AG04450 (cell line): ENCODE data around the gene RNF121. TPM values are rescaled to one million over a fixed set of nuclear protein-coding genes. Genes with fewer than 3 reads are reported as not detected.

Source experiments
- CTCF ChIA-PET: fragments of 300-600, 350-600 bp; formaldehyde crosslinking; extraction: SDS; loops from one replicate; lab custom pipeline; 2022; ENCODE audit warnings: antibody characterized with exemption, inconsistent platforms; lab: Charles Lee
- POLR2A ChIA-PET: fragments of 350-600 bp; formaldehyde crosslinking; extraction: SDS; loops from one replicate; lab custom pipeline; 2021; ENCODE audit warnings: antibody characterized with exemption, inconsistent platforms; lab: Yijun Ruan, JAX
- DNase-seq: peaks from one replicate; pipeline ENCODE4 v3.0.0-alpha.2; 2011; ENCODE audit warnings: low read depth, low spot score
- H3K27ac ChIP-seq: one replicate; pipeline ENCODE4 v1.5.1; 2012; ENCODE audit warnings: low read depth, low read length, control low read depth
- H3K27me3 ChIP-seq: one replicate; pipeline ENCODE4 v1.6.0; 2012; ENCODE audit warnings: low read length; ENCODE audit not compliant: control insufficient read depth, insufficient read depth
- H3K4me3 ChIP-seq: 2 replicates; pipeline ENCODE4 v1.5.1; 2011; ENCODE audit warnings: mild to moderate bottlenecking, low read depth, low read length, control low read depth
- H3K9me3 ChIP-seq: 2 replicates; pipeline ENCODE4 v1.5.1; 2012; ENCODE audit warnings: low read length; ENCODE audit not compliant: control insufficient read depth, insufficient read depth
- polyA plus RNA-seq: library from polyadenylated mRNA; depleted of rRNA; stranded (reverse); fragments of >200 nt; gene quantifications from 2 replicates; pipeline ENCODE4 v1.2.3, GENCODE V29; 2011
- TF ChIP-seq, protein P1 (sequence below): IDR thresholded peaks from 2 replicates; pipeline ENCODE4 v1.5.1; 2011; ENCODE audit warnings: low read depth, low read length, control low read depth, inconsistent platforms

The RNF121 gene
- polyA plus RNA-seq, 1 experiment = 47.8 TPM

DNA sequence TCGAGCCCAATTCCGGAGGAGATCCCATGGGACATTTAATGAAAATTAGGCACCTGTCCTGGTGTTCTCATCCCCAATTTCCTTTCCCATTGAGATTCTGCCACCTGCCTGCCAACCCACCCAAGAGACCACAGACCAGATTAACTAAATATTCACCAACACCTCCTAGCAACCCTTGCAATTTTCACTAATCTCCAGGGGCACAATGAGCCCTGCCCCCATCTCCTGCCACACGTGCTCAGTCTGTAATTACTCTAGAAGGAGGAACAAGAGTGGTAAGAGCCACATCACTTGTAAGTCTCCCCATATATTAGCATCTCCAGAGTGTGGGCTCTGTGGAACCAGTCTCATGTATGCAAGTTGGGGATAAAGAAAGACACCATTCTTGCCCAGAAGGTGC is 107.8 kb downstream of the RNF121 start:
- DNase-seq = no peak
- POLR2A ChIA-PET = no interaction called here
- H3K27ac ChIP-seq = no peak overlapping the region
- TF ChIP-seq, protein P1, sequence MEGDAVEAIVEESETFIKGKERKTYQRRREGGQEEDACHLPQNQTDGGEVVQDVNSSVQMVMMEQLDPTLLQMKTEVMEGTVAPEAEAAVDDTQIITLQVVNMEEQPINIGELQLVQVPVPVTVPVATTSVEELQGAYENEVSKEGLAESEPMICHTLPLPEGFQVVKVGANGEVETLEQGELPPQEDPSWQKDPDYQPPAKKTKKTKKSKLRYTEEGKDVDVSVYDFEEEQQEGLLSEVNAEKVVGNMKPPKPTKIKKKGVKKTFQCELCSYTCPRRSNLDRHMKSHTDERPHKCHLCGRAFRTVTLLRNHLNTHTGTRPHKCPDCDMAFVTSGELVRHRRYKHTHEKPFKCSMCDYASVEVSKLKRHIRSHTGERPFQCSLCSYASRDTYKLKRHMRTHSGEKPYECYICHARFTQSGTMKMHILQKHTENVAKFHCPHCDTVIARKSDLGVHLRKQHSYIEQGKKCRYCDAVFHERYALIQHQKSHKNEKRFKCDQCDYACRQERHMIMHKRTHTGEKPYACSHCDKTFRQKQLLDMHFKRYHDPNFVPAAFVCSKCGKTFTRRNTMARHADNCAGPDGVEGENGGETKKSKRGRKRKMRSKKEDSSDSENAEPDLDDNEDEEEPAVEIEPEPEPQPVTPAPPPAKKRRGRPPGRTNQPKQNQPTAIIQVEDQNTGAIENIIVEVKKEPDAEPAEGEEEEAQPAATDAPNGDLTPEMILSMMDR = no peak
- H3K4me3 ChIP-seq = no peak overlapping the region
- no peaks in the 10 kb centered on the region for H3K27me3 ChIP-seq
- CTCF ChIA-PET = interaction anchor here (1.4 to 2.5 kb wide), 2 partner anchors 11 to 54 kb away, joined by 3 to 24 read pairs; no protein-coding TSS in a partner anchor
- no peaks in the 10 kb centered on the region for H3K9me3 ChIP-seq

DNA sequence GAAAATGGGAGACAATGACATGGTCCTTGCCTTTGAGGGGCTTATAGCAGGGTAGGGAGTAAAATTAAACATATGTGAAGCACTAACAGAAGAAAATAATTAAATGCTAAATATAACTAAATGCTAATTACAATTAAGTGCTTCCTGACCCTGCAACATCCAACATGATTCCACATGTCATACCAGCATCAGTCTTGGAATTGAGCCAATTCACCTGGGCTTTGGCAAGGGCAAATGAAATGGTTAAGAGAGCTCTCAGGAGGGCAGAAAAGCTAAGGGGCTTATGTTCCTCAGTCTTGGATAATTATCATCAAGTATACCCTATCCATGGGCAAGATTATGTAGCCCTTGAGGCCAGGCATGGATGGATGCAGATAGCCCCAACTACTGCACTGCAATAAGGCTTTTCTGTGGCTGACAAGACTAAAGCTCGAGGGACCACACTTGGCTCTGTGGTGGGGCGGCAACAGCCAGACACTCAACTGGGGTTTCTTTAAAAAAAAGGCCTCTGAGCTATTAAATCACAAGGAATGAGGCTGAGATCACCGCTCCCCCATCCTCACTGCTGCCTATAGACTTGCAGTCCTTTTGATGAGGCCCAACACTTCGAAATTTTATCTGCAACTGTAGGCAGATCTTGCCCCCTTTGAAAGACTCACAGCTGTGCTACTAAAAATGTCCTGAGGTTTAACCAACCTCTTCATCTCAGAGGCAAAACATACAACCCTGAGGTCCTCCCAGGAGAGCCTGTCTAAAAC is 108.9 kb downstream of the RNF121 start:
- Histone ChIP-seq H3K4me3 (peak overlapping the region; percentile 88), H3K9me3 (no peaks in the 10 kb centered on the region), H3K27me3 (no peaks in the 10 kb centered on the region), H3K27ac (no peak overlapping the region)
- CTCF ChIA-PET = interaction anchor here (0.6 to 4.2 kb wide), 6 partner anchors 12 to 393 kb away, joined by 3 to 44 read pairs (median 13); no protein-coding TSS in a partner anchor
- TF ChIP-seq, protein P1 = no peak
- POLR2A ChIA-PET = interaction anchor here (0.6 to 1.3 kb wide), 4 partner anchors 10 to 53 kb away, joined by 3 to 6 read pairs (median 4); no protein-coding TSS in a partner anchor
- DNase-seq = no peak

DNA sequence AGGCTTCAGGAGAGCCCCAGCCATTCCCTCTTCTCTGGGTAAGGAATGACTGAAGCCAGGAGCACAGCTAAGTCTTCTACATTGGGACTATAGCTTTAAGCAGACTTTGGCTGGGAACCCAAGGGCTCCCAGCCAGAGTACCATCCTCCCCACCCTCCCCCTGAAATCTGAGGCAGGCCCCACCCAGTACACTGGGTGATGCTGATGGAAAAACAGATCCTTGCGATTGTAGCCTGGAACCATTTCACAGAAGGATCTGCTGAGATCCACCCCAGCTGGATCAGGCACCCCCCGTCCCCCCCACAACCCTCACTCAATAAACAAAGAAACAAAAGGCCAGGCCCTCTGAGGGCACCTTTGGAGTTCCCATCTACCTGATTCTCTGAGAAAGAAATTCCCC is 109.6 kb downstream of the RNF121 start:
- TF ChIP-seq, protein P1 = no peak
- peak overlapping the region; percentile 88 for H3K4me3 ChIP-seq
- DNase-seq = peak; percentile 48
- peak overlapping the region; percentile 99 for H3K27ac ChIP-seq
- no peaks in the 10 kb centered on the region for H3K9me3 ChIP-seq
- POLR2A ChIA-PET = interaction anchor here (0.8 to 1.3 kb wide), 5 partner anchors 13 to 53 kb away, joined by 3 to 9 read pairs (median 4); no protein-coding TSS in a partner anchor
- no peaks in the 10 kb centered on the region for H3K27me3 ChIP-seq
- CTCF ChIA-PET = interaction anchor here (1.1 to 4.2 kb wide), 7 partner anchors 13 to 392 kb away, joined by 4 to 44 read pairs (median 11); no protein-coding TSS in a partner anchor

DNA sequence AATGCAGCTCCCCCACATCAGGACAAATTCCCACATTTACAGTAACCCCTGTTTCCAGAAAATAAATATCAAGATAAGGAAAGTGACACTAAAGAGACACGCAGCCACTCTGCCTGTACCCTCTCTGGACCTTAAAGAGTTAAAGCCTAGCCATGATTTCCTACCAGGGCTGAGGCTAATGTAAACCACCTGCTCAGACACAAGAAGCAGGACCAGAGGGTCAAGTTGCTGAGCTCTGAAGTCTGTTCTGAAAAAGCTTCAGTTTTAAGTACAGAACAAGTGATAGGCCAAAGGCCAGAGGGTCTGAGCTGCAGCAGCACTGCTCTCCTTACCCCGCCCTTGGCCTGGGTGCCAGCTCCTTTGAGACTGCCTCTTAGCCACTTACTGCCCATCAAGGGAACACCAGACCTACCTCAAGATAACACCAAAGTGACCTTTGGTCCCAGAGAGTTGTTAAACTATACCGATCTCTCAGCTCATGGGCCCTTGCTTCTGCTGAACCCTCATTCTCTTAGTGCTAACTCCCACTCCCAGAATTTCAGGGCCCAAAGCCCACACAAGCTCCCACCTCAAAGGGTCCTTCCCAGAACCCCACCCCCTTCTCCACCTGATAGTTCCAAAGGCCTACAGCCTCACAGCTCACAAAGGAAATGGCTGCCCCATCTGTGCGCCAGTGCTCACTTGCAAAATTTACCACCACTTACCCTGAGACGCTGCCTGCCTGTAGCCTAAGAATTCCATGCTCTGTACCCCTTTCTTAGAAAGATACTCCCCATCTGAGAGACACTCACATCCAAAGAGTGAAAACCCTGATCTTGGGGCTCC is 110.4 kb downstream of the RNF121 start:
- peak; percentile 7 for DNase-seq
- peak overlapping the region; percentile 88 for H3K4me3 ChIP-seq
- TF ChIP-seq, protein P1 = no peak
- POLR2A ChIA-PET = interaction anchor here (0.8 to 1.3 kb wide), 7 partner anchors 11 to 46 kb away, joined by 3 to 12 read pairs (median 5); no protein-coding TSS in a partner anchor
- H3K9me3 ChIP-seq = no peaks in the 10 kb centered on the region
- no peaks in the 10 kb centered on the region for H3K27me3 ChIP-seq
- H3K27ac ChIP-seq = peak overlapping the region; percentile 99
- CTCF ChIA-PET = interaction anchor here (0.7 to 4.2 kb wide), 9 partner anchors 14 to 392 kb away, joined by 3 to 44 read pairs (median 7); no protein-coding TSS in a partner anchor
